ENCODE data around the gene HIGD1A. TPM values are rescaled to one million over a fixed set of nuclear protein-coding genes. Genes with fewer than 3 reads are reported as not detected.

Gene HIGD1A
- total RNA-seq, 2 donors from 2014 or later, result 36.3 to 52.4 TPM

DNA sequence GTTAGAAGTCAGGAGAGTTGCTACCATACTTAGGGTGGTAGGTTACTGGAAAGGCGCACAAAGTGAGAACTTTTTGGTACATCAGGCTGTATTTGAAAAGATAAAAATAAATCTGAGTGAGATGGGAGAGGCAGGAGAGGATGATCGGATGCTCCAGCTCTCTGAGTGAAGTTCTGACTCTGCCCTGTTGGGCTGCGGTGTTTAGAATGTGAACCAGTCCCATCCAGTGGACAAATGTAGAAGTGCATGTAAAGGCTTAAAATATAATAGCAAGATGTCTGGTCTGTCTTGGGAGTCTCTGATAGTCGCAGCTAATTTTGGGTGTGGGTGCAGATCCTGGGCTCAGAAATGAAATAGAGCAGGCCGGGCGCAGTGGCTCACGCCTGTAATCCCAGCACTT lies 35.3 kb upstream of the HIGD1A start:
- intact Hi-C loops (cut with DNase I), result loop anchor here (5.0 kb wide), 1 partner anchor 57 kb away; no protein-coding TSS in a partner anchor
- H3K4me3 ChIP-seq, result no peak overlapping the region

DNA sequence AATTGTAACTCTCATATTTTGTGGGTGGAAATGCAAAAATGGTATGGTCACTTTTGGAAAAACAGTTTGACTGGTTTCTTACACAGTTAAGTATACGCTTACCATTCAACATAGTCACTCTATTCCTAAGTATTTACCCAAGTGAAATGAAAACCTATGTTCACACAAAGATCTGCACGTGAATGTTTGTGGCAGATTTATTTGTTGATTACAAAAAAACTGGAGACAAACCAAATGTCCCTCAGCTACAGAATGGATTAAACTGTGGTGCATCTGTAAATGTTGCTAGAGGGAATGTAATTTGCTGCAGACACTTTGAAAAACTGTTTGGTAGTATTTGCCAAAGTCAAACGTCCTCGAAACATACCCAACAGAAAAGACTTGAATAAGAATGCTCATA lies 34.3 kb upstream of the HIGD1A start:
- WGBS, 2 donors, result 63 to 79% methylated on average over 4 of the region's 4 CpGs
- H3K4me3 ChIP-seq, result no peak overlapping the region
- no peak for ATAC-seq
- DNase-seq, result no peak
- no peaks in the 10 kb centered on the region for H3K27me3 ChIP-seq
- H3K9me3 ChIP-seq, result no peaks in the 10 kb centered on the region
- H3K36me3 ChIP-seq (replicated peaks in 1 of 2; ENCODE audit: insufficient read depth in 1 of 2, low read depth in 2 of 2), result no peaks in the 10 kb centered on the region
- TF ChIP-seq, protein P1, sequence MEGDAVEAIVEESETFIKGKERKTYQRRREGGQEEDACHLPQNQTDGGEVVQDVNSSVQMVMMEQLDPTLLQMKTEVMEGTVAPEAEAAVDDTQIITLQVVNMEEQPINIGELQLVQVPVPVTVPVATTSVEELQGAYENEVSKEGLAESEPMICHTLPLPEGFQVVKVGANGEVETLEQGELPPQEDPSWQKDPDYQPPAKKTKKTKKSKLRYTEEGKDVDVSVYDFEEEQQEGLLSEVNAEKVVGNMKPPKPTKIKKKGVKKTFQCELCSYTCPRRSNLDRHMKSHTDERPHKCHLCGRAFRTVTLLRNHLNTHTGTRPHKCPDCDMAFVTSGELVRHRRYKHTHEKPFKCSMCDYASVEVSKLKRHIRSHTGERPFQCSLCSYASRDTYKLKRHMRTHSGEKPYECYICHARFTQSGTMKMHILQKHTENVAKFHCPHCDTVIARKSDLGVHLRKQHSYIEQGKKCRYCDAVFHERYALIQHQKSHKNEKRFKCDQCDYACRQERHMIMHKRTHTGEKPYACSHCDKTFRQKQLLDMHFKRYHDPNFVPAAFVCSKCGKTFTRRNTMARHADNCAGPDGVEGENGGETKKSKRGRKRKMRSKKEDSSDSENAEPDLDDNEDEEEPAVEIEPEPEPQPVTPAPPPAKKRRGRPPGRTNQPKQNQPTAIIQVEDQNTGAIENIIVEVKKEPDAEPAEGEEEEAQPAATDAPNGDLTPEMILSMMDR (IDR thresholded peaks at IDR 0.05), result no peak
- TF ChIP-seq POLR2A (IDR thresholded peaks at IDR 0.05), result no peak
- intact Hi-C loops (cut with DNase I), result no loop called here
- no peak overlapping the region for H3K27ac ChIP-seq
- H3K4me1 ChIP-seq, result no peaks in the 10 kb centered on the region

More for the DNA sequence above, 35.3 kb upstream of the HIGD1A start:
- H3K27me3 ChIP-seq, result no peaks in the 10 kb centered on the region
- H3K9me3 ChIP-seq, result no peaks in the 10 kb centered on the region
- H3K4me1 ChIP-seq, result no peaks in the 10 kb centered on the region
- 21% methylated on average over 7 of the region's 7 CpGs for WGBS, 2 donors
- no peaks in the 10 kb centered on the region for H3K36me3 ChIP-seq (replicated peaks in 1 of 2; ENCODE audit: insufficient read depth in 1 of 2, low read depth in 2 of 2)
- peak; percentile 87 for ATAC-seq
- peak; percentile 30 to 59 (median 45) for DNase-seq
- TF ChIP-seq, protein P1 (IDR thresholded peaks at IDR 0.05), result peak; percentile 53 to 95 (median 90)
- no peak for TF ChIP-seq POLR2A (IDR thresholded peaks at IDR 0.05)
- no peak overlapping the region for H3K27ac ChIP-seq

DNA sequence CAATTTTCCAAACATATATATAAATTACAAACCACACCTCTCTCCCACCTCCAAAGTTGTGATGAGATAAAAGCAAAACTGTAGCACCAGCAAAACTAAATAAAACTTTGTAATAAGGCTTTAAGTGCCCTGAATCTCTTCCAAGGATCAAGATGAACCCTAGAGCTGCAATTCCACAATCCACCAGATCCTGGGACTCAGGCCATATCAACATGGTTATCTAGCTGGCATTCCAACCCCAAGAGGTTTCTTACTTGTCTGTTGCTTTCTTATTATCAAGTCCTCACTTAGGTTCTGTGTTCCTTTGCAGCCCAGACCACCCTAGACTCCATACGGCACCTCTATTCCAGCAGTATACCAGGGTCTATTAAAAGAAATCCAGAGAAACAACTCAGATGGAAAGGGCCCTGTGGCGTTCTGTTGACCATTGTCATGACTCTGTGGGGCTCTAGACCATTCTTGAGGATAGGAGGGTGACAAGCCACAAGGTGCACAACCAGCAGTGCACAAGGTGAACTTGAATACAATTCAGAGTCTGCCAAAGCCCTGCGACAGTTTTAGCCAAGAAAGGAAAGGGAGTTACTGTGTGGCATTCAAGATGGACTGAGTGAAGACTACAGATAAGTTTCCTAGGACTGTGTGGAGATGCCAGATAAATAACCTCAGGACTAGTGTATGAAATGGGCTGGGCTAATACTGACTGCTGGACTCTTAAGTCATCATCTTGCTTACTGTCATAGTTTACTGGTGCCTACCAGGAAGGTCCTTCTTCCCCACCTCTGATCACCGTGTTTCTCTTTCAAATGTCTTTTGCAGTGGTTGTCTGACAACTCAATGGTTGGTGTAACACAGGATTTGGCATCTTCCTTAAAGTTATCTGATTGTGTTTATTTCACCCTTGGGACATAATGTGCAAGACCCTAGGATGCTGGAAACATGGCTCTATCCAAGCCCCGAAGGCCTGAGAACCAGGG lies 32.1 kb upstream of the HIGD1A start:
- H3K27ac ChIP-seq, result no peak overlapping the region
- DNase-seq (no peak), ATAC-seq (no peak)
- intact Hi-C loops (cut with DNase I), result no loop called here
- H3K27me3 ChIP-seq, result no peaks in the 10 kb centered on the region
- WGBS, 2 donors, result 81 to 83% methylated on average over 5 of the region's 5 CpGs
- no peaks in the 10 kb centered on the region for H3K9me3 ChIP-seq
- no peaks in the 10 kb centered on the region for H3K4me1 ChIP-seq
- no peaks in the 10 kb centered on the region for H3K36me3 ChIP-seq (replicated peaks in 1 of 2; ENCODE audit: insufficient read depth in 1 of 2, low read depth in 2 of 2)
- no peak overlapping the region for H3K4me3 ChIP-seq
- TF ChIP-seq, protein P1 (IDR thresholded peaks at IDR 0.05), result no peak
- TF ChIP-seq POLR2A (IDR thresholded peaks at IDR 0.05), result no peak

DNA sequence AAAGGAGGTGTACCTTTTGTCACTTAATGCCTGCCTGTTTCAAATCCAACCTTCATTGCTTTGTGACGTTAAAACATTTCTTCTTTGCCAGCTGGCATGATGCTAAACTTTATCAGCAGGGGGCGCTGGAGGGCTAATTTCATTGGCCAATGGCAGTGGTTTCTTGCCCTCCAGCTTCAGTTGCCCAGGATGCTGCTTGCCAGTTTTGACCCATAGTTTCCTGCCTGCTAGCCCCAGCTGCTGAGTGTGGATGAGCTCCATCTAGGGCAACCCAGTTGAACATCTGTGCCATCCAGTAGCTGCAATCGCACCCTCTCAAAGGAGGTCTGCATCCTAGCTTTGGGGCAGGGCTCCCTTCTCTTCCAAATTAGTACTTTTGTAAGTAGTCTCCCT lies 27.0 kb upstream of the HIGD1A start:
- intact Hi-C loops (cut with DNase I), result no loop called here
- no peaks in the 10 kb centered on the region for H3K4me1 ChIP-seq
- DNase-seq (peak; percentile 74 to 81 (median 76)), ATAC-seq (peak; percentile 77)
- H3K9me3 ChIP-seq, result no peaks in the 10 kb centered on the region
- TF ChIP-seq, protein P1 (IDR thresholded peaks at IDR 0.05), result peak; percentile 42 to 81 (median 66)
- TF ChIP-seq POLR2A (IDR thresholded peaks at IDR 0.05), result no peak
- WGBS, 2 donors, result 21 to 31% methylated on average over 3 of the region's 3 CpGs
- H3K36me3 ChIP-seq (replicated peaks in 1 of 2; ENCODE audit: insufficient read depth in 1 of 2, low read depth in 2 of 2), result no peaks in the 10 kb centered on the region
- no peaks in the 10 kb centered on the region for H3K27me3 ChIP-seq
- H3K4me3 ChIP-seq, result no peak overlapping the region
- H3K27ac ChIP-seq, result no peak overlapping the region
